GM21717 (cell line): Measurements from ENCODE around the gene CDIP1.
"Not testable (repeated sequence)": the region's sequence is repeated elsewhere in the genome, so short reads cannot be mapped to it uniquely, and the experiment has no call there.

ENCODE experiments used
- ATAC-seq: cut with Tn5 transposase; IDR thresholded peaks from one replicate; pipeline ENCODE4 v1.9.1; 2021; ENCODE audit warnings: mild to moderate bottlenecking, moderate library complexity; ENCODE audit not compliant: unreplicated experiment

The CDIP1 gene

GRCh38 chr16:4538350-4539235 lies at the start of gene CDIP1:
CDIP1 (minus strand) TSS chr16:4538773; CDS start chr16:4514130, 24,643 bp downstream.
- peak; percentile 74 for ATAC-seq

- no peak for ATAC-seq
Measured at GRCh38 chr16:4586291-4586690, 47.7 kb upstream of the CDIP1 start.

- ATAC-seq = no peak
Measured at GRCh38 chr16:4583906-4584305, 45.3 kb upstream of the CDIP1 start.

- ATAC-seq = no peak
Measured at GRCh38 chr16:4580250-4580649, 41.7 kb upstream of the CDIP1 start.

- no peak for ATAC-seq
Measured at GRCh38 chr16:4578961-4579530, 40.5 kb upstream of the CDIP1 start.

- no peak for ATAC-seq
Measured at GRCh38 chr16:4576008-4576407, 37.4 kb upstream of the CDIP1 start.

GRCh38 chr16:4574919-4575705 lies 36.5 kb upstream of the CDIP1 start:
- no peak for ATAC-seq

- ATAC-seq = not testable (repeated sequence)
Measured at GRCh38 chr16:4573926-4574325, 35.4 kb upstream of the CDIP1 start.

GRCh38 chr16:4572715-4573114 lies 34.1 kb upstream of the CDIP1 start:
- ATAC-seq = no peak

GRCh38 chr16:4570688-4571321 lies 32.2 kb upstream of the CDIP1 start:
- no peak for ATAC-seq

- ATAC-seq = no peak
Measured at GRCh38 chr16:4570086-4570485, 31.5 kb upstream of the CDIP1 start.

- no peak for ATAC-seq
Measured at GRCh38 chr16:4566144-4566543, 27.6 kb upstream of the CDIP1 start.

GRCh38 chr16:4564661-4565267 lies 26.2 kb upstream of the CDIP1 start:
- ATAC-seq = no peak

- no peak for ATAC-seq
Measured at GRCh38 chr16:4561596-4561995, 23.0 kb upstream of the CDIP1 start.

- no peak for ATAC-seq
Measured at GRCh38 chr16:4557973-4558372, 19.4 kb upstream of the CDIP1 start.

- no peak for ATAC-seq
Measured at GRCh38 chr16:4556580-4556979, 18.0 kb upstream of the CDIP1 start.

- ATAC-seq = no peak
Measured at GRCh38 chr16:4556112-4556511, 17.5 kb upstream of the CDIP1 start, which contains the start of gene C16orf96. C16orf96 (plus strand) TSS chr16:4556340; CDS start chr16:4556490, 150 bp downstream.

- ATAC-seq = no peak
Measured at GRCh38 chr16:4552541-4552940, 14.0 kb upstream of the CDIP1 start.

- no peak for ATAC-seq
Measured at GRCh38 chr16:4550591-4550990, 12.0 kb upstream of the CDIP1 start.

- no peak for ATAC-seq
Measured at GRCh38 chr16:4548124-4548523, 9.6 kb upstream of the CDIP1 start.

- no peak for ATAC-seq
Measured at GRCh38 chr16:4544473-4544872, 5.9 kb upstream of the CDIP1 start.
